Measurements from ENCODE around the gene ETDB. TPM values are rescaled to one million over a fixed set of nuclear protein-coding genes. Genes with fewer than 3 reads are reported as not detected.
"Not testable (repeated sequence)": the region's sequence is repeated elsewhere in the genome, so short reads cannot be mapped to it uniquely, and the experiment has no call there.

Gene ETDB
- total RNA-seq (2014; rRNA removed; shearing (Covaris generic)) = not detected in 2 replicates

DNA sequence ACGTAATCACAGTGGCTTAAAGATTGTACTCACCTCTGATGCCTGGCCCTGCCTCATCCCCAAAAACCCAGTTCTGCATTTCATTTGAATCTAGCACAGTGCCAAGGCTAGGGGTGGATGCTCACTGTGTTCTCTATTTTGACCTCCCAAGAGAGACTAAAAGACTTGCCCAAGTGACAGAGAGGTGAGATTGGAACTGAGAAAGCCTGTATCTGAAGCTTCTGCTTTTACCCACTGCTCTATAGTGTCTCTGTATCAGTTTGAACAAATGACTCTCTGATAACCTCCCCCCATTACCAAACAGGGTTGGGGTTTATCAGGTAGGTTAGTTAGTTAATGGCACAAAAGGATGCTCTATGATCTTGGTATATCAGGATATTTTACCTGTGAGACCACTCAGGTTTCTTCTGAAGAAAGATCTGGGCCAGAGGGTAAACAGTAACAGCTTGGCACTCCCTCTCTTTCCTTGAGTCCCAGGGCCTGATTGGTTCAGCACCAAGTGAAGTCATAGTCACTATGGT is at the start of gene ETDB:
TSS of gene ETDB (minus strand) at position 471 of the 521 bp plus-strand sequence. CDS start 1,265 bp downstream, outside the sequence.
- not testable (repeated sequence) for DNase-seq (ENCODE audit: low spot score)

- not testable (repeated sequence) for DNase-seq (ENCODE audit: low spot score)
Observed at GRCh38 chrX:135169534-135169933, 49.2 kb upstream of the ETDB start.

DNA sequence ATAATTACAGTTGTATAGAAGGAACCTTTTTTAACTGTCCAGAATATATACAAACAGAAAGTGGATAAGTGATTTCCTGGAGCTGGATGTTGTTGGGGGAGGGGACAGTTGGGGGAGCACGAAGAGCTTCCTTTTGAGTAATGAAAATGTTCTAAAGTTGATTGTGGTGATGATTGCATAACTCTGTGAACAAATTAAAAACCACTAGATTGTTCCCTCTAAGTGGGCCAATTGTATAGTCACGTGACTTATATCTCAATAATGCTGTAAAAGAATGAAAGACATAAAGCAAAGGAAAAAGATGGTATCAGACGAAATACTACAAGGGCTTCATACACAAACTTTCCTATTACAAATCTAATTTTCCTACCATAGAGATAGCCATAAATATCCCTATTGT is 48.2 kb upstream of the ETDB start:
- no peak for DNase-seq (ENCODE audit: low spot score)

DNA sequence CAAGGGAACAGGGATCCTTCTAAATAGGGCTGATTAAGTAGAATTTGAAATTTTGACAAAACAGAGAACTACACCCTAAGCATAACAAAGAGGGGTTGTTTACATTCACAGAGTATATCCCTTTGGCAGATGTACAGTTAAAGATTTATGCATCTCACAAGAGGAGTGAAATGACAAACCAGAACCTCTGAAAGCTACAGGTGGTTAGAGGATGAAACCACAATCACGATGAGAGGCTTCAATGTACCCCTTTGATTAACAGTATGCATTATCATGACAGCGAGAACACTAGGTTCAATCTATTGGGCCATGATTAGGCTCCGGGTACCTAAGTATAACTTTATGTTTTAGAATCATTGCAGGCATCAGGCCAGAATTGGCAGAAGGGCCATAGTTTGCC is 34.4 kb upstream of the ETDB start:
- DNase-seq (ENCODE audit: low spot score) = not testable (repeated sequence)

- not testable (repeated sequence) for DNase-seq (ENCODE audit: low spot score)
Observed at GRCh38 chrX:135126145-135126544, 5.8 kb upstream of the ETDB start.

- not testable (repeated sequence) for DNase-seq (ENCODE audit: low spot score)
Observed at GRCh38 chrX:135116064-135116463, 4.3 kb downstream of the ETDB start.

DNA sequence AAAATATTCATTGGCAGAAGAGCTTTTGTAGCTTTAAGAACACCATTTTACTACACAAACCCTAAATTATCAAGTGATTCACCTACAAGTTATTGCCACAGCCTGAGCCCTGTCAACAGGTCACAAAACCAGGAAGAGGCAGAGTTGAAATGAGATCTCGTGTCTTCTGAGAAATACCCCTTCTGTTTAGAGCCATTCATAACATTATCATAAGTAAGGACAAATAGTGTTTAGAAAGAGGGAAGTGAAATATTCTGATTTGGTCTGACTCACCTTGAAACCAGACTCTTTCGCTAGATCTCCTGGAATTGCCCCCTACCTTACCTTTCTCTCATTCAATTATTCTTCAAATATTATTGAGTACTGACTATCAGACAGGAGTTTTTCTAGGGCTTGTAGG is 5.9 kb downstream of the ETDB start:
- no peak for DNase-seq (ENCODE audit: low spot score)

DNA sequence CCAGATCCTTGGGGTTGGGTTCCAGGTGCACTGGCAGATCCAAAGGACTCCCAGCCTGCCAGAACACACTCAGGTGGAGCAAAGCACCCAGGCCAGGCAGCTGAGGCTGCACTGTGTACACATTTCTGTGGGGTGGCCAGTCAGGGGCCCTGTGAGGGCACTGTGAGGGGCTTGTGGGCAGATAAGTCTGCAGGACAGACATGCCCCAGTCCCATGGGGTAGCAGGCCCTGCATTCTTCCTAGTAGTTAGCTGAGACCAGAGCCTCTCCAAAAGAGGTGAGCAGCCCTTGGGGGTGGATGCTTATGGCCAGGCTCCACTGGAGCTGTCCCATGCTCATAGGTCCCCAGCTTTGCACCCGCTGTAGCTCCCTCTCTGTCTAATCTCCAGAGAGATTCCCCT is 7.6 kb downstream of the ETDB start:
- no peak for DNase-seq (ENCODE audit: low spot score)

DNA sequence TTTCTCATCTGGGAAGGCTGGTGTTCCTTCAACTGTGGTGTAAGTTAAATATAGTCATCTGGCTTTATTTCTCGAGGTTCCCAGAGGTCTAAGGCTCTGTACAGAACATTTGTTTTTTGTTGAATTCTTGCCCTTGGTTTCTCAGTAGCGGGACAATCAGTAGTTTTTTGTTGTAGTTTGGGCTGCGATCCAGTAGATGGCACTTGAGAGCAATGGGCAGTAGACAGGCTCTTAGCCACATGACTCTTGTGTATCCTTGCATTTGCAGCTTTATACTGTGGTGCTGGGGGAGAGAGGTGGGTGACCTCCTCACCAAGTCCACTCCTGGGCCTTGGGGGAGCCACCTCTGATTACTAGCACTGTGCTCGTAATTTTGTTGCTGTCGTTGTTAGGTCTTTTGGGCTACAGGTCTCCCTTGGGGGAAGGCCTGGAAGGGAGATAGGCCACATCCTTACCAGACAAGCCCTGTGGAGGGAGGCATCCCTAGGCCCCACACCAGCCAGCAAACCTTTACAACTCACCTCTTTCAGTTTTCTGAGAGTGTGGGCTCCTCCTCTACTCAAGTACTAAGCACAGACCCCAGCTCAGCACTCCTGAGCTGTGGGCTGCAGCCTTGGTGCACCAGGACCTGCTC is 8.1 kb downstream of the ETDB start:
- DNase-seq (ENCODE audit: low spot score) = peak; percentile 9

DNA sequence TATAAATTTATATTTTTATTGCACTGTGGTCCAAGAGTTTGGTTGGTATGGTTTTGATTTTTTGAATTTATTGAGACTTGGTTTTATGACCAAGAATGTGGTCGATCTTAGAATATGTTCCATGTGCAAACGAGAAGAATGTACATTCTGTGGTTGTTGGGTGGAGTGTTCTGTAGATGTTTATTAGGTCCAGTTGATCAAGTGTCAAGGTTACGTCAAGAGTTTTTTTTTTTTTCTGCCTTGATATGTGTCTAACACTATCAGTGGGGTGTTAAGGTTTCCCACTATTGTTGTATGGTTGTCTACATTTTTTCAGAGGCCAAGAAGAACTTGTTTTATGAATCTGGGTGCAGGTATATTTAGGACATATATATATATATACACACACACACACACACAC is 10.8 kb downstream of the ETDB start:
- no peak for DNase-seq (ENCODE audit: low spot score)

- no peak for DNase-seq (ENCODE audit: low spot score)
Observed at GRCh38 chrX:135099493-135099783, 20.9 kb downstream of the ETDB start.

GRCh38 chrX:135097196-135097744 is 23.1 kb downstream of the ETDB start:
- DNase-seq (ENCODE audit: low spot score) = not testable (repeated sequence)

DNA sequence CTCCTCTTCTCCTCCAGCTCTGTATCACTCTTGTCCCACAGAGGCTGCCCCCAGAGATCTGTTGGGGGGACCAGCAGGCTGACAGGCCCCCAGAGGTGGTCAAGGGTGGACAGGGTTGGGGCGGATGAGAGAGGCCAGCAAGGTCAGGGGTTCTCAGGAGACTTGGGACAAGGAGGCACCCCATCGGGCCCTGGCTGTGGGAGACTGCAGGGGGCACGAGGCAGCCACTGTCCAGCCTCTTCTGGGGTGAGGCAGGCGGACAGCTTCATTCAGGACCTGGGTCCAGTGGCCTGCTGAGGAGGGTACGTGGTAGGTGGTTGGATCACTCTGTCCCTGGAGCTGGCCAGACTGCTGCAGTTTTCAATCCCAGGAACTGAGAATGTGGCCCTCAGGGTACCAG is 24.6 kb downstream of the ETDB start:
- DNase-seq (ENCODE audit: low spot score) = no peak

DNA sequence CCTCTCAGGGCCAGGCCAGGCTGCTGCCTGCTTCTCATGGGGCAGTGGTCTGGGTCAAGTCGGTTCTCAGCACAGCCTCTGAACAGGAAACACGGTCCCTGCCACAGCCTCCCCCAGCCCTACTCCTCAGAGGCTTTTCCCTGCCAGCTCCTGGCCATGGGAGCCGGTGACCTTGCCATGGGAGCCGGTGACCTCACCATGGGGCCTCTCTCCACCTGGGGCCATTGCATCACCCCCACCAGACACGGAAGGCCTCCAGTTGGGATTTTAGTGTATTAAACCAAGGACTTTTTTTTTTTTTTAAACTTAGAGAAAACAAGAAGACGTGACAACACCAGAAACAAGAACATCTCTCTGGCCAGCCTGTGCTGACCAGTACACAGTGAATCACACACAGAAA is 25.6 kb downstream of the ETDB start:
- DNase-seq (ENCODE audit: low spot score) = no peak

DNA sequence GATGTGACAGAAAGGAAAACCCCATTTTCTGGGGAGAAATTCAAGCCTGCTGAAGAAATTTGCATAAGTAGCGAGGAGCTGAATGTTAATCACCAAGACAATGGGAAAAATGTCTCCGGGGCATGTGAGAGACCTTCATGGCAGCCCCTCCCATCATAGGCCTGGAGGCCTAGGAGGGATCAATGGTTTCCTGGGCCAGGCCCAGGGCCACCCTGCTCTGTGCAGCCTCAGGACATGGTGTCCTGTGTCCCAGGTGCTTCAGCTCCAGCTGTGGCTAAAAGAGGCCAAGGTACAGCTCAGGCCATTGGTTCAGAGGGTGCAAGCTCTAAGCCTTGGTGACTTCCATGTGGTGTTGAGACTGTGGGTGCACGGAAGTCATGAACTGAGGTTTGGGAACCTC is 31.2 kb downstream of the ETDB start:
- DNase-seq (ENCODE audit: low spot score) = no peak

- peak; percentile 6 for DNase-seq (ENCODE audit: low spot score)
Observed at GRCh38 chrX:135087867-135088266, 32.5 kb downstream of the ETDB start.

- DNase-seq (ENCODE audit: low spot score) = peak; percentile 51
Observed at GRCh38 chrX:135086197-135086854, 34.0 kb downstream of the ETDB start.

GRCh38 chrX:135081693-135082404 is 38.5 kb downstream of the ETDB start:
- no peak for DNase-seq (ENCODE audit: low spot score)
